ENCODE results near the gene PIR.

PIR gene

GRCh38 chrX:15483891-15484290, 9.2 kb downstream of the PIR start:
- no peak for DNase-seq (ENCODE audit: low spot score)

- no peak for DNase-seq (ENCODE audit: low spot score)
Measured at GRCh38 chrX:15475486-15475885, 17.6 kb downstream of the PIR start.

GRCh38 chrX:15475021-15475420, 18.1 kb downstream of the PIR start:
- DNase-seq (ENCODE audit: low spot score), result no peak

- no peak for DNase-seq (ENCODE audit: low spot score)
Measured at GRCh38 chrX:15474028-15474427, 19.1 kb downstream of the PIR start.

DNA sequence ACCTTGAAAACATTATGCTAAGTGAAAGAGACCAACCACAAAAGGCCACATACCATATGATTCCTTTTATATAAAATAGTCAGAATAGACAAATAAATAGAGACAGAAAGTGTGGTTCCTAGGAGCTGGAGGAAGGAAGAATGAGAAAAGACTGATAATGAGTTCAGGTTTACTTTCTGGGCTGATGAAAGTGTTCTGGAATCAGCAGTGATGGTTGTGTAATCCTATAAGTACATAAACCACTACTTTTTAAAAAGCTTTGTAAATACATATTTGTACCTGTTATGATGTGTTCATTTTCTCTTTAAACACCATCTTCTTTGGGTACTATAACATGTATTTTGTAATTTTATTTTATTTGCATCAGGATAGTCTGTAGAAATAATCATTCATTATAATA, 20.6 kb downstream of the PIR start:
- no peak for DNase-seq (ENCODE audit: low spot score)

DNA sequence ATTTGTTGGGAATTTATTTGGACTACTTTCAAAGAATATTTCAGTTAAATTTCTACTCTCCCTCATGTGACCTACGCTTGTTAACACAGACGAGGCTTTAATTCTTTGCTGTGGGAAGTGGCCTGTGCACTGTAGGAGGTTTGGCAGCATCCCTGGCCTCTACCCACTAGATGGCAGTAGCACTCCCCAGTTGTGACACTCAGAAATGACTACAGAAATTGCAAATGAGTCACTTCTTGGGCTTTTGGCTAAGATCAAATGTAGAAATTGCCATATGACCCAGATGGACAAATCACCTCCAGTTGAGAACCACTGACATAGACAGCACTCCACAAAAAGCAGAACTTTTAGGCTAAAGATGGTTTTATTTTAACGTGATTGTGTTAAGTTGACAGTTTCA, 22.1 kb downstream of the PIR start:
- peak; percentile 56 for DNase-seq (ENCODE audit: low spot score)

DNA sequence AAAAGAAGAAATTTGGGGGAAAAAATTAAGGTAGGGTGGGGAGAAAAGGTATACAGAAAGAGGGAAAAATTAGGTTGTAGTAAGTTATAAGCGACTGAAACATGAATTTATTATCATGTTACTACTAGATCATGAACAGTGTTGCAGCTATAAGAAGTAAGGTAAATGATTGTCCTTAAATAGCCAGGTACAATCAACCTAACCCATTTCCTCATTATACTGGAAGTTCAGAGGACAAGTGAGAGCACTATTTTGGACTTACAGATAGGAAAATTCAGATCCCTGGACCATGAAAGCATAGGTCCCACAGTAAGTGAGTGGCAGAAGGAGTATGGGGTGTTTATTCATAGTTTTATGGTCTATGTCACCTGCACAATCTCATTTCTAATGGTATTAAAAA, 23.5 kb downstream of the PIR start:
- DNase-seq (ENCODE audit: low spot score), result no peak

DNA sequence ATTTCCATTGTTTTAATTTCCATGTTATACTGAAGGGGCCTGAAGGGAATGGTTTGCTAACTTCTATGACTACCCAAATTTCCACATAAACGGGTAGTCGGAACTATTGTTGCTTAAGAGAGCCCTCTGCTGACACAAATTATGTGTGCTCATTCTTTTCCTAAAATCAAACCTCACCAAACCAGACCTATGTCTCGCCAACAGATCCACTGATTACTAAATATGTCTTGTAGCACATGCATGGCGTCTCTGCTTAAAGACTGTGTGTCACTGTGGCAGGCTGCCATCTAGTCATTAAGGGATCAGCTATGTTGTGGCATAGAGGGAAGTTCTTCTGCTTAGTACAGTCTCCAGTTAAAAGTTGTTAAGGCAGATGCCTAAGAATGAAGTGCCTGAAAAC, 25.1 kb downstream of the PIR start:
- peak; percentile 19 for DNase-seq (ENCODE audit: low spot score)

GRCh38 chrX:15465896-15466651, 27.1 kb downstream of the PIR start:
- no peak for DNase-seq (ENCODE audit: low spot score)

DNA sequence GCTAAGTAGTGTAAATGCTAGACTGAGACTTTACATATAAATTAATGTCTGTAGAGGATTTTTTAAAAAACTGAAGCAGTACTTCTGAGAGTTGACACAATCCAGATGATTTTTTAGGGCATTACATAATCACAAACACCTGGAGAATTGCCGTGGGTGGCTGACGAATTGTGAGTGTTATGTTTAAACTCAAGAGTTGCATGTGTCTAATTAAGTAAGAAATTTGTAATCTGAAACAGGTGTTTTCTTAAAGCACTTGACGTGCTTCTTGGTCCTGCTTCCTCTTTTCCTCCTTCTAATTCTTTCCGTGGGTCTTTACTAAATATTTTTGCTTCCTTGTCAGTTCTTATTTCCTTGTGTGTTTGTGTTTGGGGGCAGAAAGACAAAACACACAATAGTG, 27.8 kb downstream of the PIR start:
- no peak for DNase-seq (ENCODE audit: low spot score)

DNA sequence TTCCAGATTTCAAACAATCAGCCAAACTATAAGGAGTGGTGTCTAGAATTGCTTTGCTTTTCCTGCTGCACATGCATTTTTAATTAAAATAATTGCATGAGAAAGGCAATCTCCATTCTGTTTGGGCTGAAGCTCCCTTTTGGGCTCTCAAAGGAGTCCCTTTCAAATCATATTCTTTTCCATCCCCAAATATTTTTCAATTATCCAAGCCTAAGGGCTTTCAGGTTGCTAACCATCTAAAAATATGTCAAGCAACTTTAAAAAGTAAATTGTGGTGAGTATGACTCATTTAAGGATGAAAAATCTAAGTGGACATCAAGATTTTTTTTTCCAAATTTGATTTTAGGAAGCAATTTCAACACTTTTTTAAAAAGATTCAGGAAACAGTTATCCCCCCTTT, 28.4 kb downstream of the PIR start:
- no peak for DNase-seq (ENCODE audit: low spot score)

GRCh38 chrX:15451913-15452312, 41.2 kb downstream of the PIR start:
- DNase-seq (ENCODE audit: low spot score), result no peak

GRCh38 chrX:15448010-15448639, 45.0 kb downstream of the PIR start:
- peak; percentile 37 for DNase-seq (ENCODE audit: low spot score)

DNA sequence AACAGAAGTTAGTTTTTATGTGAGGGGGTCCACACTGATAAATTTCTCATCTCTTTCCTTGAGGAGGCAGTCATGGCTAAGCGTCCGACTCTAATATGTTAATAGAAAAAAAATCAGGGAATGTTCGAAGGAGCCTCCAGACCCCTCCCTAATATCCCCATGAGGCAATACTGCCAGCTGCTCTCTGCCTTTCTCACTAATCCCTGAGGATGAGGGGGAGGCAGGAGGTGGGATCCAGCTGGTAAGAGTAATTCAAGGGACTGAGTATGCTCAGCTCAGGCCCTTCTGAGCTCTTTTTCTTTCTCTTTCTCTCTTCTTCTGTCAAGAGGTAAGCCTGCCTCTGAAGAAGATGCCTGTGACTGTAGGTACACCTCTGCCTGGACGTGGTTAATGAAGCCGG, 51.7 kb downstream of the PIR start:
- DNase-seq (ENCODE audit: low spot score), result no peak

GRCh38 chrX:15438332-15438731, 54.8 kb downstream of the PIR start:
- no peak for DNase-seq (ENCODE audit: low spot score)

DNA sequence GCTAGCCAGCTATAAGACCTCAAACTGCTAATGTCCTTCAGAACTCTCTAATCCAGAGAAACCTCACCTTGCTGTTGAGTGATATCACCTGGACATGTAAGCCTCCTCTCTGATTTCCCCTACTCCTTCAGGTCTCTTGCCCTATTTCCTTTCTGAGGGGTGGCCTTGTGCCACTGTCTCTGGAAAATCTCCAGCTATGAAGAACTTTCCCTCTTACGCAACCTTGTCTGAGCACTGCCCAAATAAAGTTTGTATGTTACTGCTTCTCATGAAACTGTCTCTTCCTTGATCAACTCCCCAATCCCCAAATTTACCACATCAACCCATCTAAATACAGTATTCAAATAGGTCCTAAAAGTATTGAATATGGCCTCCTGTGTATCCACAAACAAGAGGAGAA, 55.4 kb downstream of the PIR start:
- no peak for DNase-seq (ENCODE audit: low spot score)

DNA sequence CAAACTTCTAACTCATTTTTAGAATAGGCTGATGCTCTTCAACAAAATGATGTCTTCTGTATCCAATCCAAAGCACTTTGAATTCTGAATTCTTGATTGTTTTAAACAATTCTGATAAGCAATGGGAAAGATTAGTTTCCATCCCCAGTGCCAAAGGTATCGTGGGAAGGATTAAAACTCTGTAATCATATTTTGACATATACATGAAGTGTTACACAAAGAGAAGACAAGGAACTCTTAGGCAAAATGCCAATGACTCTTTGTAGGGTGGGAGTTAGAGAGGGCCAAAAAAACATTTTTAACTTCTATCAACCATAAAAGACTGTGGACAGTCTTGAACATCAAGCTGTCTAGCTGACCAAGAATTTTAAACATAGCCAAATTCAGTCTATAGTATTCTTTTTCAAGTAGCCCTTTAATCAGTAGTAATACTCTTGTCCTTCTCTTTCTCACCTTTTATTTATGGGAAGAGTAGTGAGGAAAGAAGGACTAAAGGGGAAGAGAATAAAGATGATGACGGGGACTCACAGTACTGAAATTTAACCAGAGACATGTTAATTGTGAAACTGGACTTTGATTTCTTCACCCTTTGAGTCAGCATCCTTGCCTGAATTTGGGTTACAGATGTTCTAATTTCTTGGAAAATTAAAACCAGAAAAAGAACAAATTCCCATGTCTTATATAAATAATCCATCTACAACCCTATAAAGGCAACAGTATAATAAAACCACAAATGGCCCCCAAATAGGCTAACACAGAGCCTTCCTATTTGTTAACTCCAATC, 57.1 kb downstream of the PIR start:
- no peak for DNase-seq (ENCODE audit: low spot score)

DNA sequence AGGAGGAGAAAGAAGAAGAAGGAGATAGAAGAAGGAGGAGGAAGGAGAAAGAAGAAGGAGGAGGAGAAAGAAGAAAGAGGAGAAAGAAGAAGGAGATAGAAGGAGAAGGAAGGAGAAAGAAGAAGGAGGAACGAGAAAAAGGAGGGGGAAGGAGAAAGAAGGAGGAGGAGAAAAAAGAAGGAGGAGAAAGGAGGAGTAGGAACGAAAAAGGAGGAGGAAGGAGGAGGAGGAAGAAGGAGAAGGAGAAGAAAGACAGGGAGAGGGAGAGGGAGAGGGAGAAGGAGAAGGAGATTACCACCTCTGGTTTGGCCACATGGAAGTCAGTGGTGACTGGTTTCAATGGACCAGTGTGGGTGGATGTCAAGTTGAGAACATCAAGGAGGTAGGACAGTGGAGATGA, 58.9 kb downstream of the PIR start:
- no peak for DNase-seq (ENCODE audit: low spot score)

GRCh38 chrX:15430584-15430983, 62.5 kb downstream of the PIR start:
- no peak for DNase-seq (ENCODE audit: low spot score)

DNA sequence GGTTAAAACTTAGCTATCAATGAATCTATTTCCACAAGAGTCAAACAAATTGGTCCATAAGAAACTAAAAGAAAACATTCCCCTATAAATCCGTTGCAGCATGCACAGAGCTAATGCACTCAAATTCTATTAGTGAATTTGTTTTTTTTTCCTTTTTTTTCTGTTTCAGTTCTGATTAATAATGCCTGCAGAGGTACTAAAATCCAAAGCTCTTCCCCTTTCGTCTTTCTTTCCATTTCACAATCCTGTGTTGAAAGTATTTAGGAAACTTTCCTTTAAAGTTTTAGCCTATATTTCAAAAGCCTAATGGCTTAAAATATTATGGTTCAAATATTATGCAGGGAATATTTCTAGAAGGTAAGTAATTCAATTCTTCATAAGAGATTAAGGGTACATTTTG, 63.1 kb downstream of the PIR start:
- no peak for DNase-seq (ENCODE audit: low spot score)

GRCh38 chrX:15425024-15425423, 68.1 kb downstream of the PIR start:
- no peak for DNase-seq (ENCODE audit: low spot score)

DNA sequence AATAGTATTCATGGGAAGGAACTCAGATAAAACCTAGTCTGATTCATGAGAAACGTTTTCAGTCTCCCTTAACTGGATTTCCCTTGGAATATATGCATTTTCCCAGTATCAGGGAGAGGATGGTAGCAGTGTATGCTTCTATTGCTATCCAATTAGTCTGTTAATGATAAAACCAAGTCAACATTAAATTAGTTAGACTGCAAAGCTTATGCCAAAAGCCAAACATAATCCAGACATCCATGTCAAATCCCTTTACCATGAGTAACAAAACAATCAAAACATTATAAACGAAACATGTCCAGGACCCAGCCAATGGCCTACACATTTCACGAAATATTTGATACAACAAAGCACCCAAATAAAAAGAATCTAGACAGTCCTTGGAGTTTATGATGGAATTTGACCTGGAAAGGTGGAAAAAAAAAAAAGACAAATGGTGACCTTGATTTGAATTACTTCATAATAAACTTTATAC, 74.4 kb downstream of the PIR start:
- no peak for DNase-seq (ENCODE audit: low spot score)

All from AG08396 (cell line).